Central memory CD8-positive, alpha-beta T cell (primary cell): ENCODE data around the gene COL6A1.

Experiments used
- ATAC-seq: fragments of 150-1000 bp; cut with Tn5 transposase; replicated peaks from 2 replicates; pipeline ENCODE4 v1.10.0; 2022; ENCODE audit warnings: mild to moderate bottlenecking, moderate FRiP score, moderate number of reproducible peaks; ENCODE audit not compliant: poor library complexity, severe bottlenecking; ENCODE audit errors: extremely low read depth
- DNase-seq, 2 donors: peaks; one replicate each; pipeline ENCODE4 v3.0.0; 2021; ENCODE audit warnings: low spot score in 2 of 2
- H3K27ac Mint-ChIP-seq: one replicate; pipeline ENCODE4 v1.8.0; 2022; ENCODE audit warnings: low read depth, mild to moderate bottlenecking, moderate library complexity, mixed read lengths
- H3K27me3 Mint-ChIP-seq: one replicate; pipeline ENCODE4 v1.8.0; 2022; ENCODE audit warnings: mixed read lengths
- H3K36me3 Mint-ChIP-seq: one replicate; pipeline ENCODE4 v1.8.0; 2022; ENCODE audit warnings: mild to moderate bottlenecking, moderate library complexity, mixed read lengths; ENCODE audit not compliant: insufficient read depth
- H3K4me1 Mint-ChIP-seq: one replicate; pipeline ENCODE4 v1.8.0; 2022; ENCODE audit warnings: mixed read lengths
- H3K4me3 Mint-ChIP-seq: one replicate; pipeline ENCODE4 v1.8.0; 2022; ENCODE audit warnings: mild to moderate bottlenecking, moderate library complexity, mixed read lengths
- H3K9me3 Mint-ChIP-seq: one replicate; pipeline ENCODE4 v1.8.0; 2022; ENCODE audit warnings: mixed read lengths

The COL6A1 gene

GRCh38 chr21:45990741-45991605, 9.4 kb downstream of the COL6A1 start:
- H3K27me3 Mint-ChIP-seq: no peaks in the 10 kb centered on the region
- DNase-seq: no peak
- no peaks in the 10 kb centered on the region for H3K36me3 Mint-ChIP-seq
- no peaks in the 10 kb centered on the region for H3K9me3 Mint-ChIP-seq
- no peak overlapping the region for H3K4me3 Mint-ChIP-seq
- H3K27ac Mint-ChIP-seq: no peak overlapping the region
- no peaks in the 10 kb centered on the region for H3K4me1 Mint-ChIP-seq
- no peak for ATAC-seq

- ATAC-seq (no peak), DNase-seq (no peak)
- H3K9me3 Mint-ChIP-seq: no peaks in the 10 kb centered on the region
- H3K27ac Mint-ChIP-seq: no peak overlapping the region
- H3K4me1 Mint-ChIP-seq: no peaks in the 10 kb centered on the region
- H3K36me3 Mint-ChIP-seq: no peaks in the 10 kb centered on the region
- H3K4me3 Mint-ChIP-seq: no peak overlapping the region
- no peaks in the 10 kb centered on the region for H3K27me3 Mint-ChIP-seq
These were observed 10.2 kb downstream of the COL6A1 start for GRCh38 chr21:45991606-45992300.

DNA sequence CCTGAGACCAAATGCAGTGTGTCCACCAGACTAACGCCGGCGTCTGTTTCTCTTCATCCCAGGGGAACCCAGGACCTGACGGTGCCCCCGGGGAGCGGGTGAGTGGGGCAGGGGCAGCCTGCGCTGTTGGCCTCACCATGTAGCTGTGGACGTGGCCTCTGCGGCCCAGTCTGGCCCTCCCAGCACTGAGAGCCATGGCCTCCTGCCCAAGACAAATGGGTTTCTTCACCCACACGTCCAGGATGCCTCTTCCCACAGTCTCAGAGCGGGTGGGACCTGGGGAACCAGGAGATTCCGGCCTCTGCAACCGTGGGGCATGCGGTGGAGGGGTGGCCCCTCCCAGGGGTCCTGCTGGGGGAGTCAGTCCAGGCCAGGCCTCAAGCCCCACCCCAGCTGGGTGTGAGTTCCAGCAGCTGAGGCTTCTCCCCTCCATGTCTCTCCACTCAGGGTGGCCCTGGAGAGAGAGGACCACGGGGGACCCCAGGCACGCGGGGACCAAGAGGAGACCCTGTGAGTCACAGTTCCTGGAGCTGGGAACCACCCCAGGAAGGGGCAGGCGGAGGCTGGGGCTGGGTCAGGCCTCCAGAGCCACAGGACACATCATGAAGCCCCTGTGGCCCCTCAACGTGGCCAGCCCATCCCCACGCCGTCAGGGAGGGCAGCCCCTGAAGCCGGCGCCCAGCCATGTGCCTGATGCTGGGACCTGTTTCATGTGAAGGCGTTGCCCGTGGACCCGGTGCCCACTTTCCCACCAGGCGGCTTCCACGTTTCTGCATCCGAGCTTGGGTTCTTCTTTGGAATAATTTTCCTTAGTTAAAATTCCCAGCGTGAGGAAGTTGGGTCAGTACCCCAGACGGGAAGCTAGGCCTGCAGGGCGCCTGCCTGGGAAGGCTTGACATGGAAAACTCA, 11.0 kb downstream of the COL6A1 start:
- Mint-ChIP-seq H3K9me3 (no peaks in the 10 kb centered on the region), H3K27ac (no peak overlapping the region), H3K4me1 (no peaks in the 10 kb centered on the region), H3K36me3 (no peaks in the 10 kb centered on the region), H3K4me3 (no peak overlapping the region), H3K27me3 (no peaks in the 10 kb centered on the region)
- no peak for DNase-seq
- ATAC-seq: no peak

DNA sequence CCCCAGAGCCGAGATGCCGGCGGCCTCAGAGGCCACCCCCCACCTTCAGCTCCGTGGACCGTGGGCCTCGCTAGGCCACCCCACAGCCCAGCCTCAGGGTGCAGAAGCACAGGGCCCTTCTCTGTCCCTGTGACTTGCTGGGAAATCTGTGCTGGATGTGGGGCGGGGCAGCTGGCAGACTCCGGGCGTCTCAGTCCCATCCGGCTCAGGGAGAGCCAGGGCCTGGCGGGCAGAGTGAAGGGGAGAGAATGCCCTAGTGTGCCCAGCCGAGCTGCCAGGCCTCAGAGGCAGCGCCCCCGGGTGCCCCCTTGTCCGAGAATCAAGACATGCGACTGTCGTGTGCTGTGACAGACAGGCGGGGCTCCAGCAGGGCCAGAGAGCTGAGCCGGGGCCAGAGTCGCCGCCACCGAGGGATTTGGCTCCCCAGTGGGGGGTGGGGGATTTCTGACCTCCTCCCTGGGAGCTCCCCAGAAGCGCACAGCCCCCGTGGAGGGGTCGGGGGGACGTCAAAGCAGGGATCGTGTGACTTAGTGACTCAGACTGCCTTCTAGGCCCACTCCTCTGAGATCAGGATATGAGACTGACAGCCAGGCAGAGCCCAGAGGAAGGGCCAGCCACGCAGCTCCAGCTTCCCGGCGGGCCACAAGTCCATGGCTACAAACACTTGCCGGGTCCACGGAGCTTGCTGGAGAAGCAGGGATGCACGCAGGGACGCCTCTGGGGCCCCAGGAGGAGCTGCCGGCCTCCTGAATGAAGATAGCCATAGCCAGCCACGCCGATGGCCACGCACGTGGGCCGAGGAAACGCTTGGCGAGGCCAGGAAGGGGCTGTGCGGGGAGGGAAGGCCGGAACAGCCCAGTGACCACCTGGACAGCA, 11.9 kb downstream of the COL6A1 start:
- Mint-ChIP-seq H3K27me3 (no peaks in the 10 kb centered on the region), H3K36me3 (no peaks in the 10 kb centered on the region), H3K4me3 (no peak overlapping the region), H3K4me1 (no peaks in the 10 kb centered on the region), H3K27ac (no peak overlapping the region), H3K9me3 (no peaks in the 10 kb centered on the region)
- DNase-seq (no peak), ATAC-seq (no peak)

- no peaks in the 10 kb centered on the region for H3K27me3 Mint-ChIP-seq
- ATAC-seq: no peak
- H3K9me3 Mint-ChIP-seq: no peaks in the 10 kb centered on the region
- H3K27ac Mint-ChIP-seq: no peak overlapping the region
- no peak for DNase-seq
- no peak overlapping the region for H3K4me3 Mint-ChIP-seq
- no peaks in the 10 kb centered on the region for H3K4me1 Mint-ChIP-seq
- no peaks in the 10 kb centered on the region for H3K36me3 Mint-ChIP-seq
These were observed 12.6 kb downstream of the COL6A1 start for GRCh38 chr21:45994086-45994661.

DNA sequence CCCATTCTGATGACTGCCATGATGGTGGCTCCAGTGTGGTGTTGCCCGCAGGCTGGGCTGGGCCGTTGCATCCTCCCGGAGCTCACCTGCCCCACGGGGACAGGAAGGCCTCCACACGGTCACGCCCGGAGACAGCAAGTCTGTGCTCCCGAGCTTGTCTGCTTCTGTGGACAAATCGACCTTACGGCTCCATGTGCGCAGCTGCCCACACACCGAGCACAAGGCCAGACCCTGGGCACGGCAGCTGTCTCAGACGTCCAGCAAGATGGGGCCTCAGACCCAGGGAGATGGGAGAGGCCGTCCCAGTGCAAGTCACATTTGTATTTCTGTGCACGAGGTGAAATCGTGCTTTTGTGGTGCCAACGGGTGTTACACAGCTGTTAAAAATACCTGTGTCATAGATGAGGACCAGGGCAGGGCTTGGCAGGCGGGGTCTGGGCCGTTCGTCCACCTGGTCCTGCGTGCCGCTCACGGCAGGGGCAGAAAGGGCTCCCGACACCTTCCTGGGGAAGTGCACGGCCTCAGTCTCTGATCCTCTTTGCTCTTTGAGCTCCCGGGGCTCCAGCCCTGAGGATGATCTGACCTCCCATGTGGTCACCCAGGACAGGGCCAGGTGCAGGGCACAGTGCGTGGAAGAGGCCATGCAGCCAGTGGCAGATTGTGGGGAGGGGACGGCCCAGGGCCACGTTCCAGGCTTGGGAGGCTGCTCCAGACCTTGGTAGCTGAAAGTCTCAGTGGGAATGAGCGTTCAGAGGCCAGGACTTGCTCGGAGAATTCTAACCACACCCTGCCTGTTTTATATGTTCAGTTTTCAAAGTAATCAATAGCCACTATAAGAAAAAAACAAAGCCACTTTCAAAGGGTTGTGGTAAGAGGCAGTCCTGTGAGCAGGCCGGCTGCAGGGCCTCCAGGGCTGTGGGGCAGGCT, 13.5 kb downstream of the COL6A1 start:
- no peaks in the 10 kb centered on the region for H3K9me3 Mint-ChIP-seq
- no peaks in the 10 kb centered on the region for H3K4me1 Mint-ChIP-seq
- no peak overlapping the region for H3K27ac Mint-ChIP-seq
- no peak for DNase-seq
- H3K27me3 Mint-ChIP-seq: no peaks in the 10 kb centered on the region
- ATAC-seq: no peak
- no peaks in the 10 kb centered on the region for H3K36me3 Mint-ChIP-seq
- H3K4me3 Mint-ChIP-seq: no peak overlapping the region

DNA sequence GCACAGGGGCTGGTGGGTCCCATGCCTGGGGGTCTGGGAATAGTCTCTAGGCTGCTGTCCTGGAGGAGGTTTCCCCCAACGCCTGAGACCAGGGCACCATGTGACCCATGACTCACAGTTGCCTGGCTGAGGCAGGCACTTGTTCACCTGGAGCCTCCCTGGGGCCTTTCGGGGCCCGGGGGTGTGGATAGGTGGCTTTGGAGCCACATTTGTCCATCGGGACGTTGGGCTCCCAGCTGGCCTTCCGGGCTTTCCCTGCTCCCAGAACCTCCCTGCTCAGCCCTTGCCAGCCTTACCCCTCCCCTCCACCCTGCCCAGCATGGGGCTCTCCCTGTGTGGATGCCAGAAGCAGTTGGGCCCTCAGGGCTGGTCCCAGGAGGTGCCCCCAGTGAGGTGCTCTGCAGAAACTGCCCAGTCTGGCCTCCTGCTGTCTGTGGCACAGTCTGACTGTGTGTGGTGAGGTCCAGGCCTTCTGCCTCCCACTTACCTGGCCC, 14.2 kb downstream of the COL6A1 start:
- H3K27me3 Mint-ChIP-seq: no peaks in the 10 kb centered on the region
- no peaks in the 10 kb centered on the region for H3K36me3 Mint-ChIP-seq
- no peak for ATAC-seq
- no peak for DNase-seq
- no peak overlapping the region for H3K4me3 Mint-ChIP-seq
- no peaks in the 10 kb centered on the region for H3K9me3 Mint-ChIP-seq
- no peak overlapping the region for H3K27ac Mint-ChIP-seq
- no peaks in the 10 kb centered on the region for H3K4me1 Mint-ChIP-seq

DNA sequence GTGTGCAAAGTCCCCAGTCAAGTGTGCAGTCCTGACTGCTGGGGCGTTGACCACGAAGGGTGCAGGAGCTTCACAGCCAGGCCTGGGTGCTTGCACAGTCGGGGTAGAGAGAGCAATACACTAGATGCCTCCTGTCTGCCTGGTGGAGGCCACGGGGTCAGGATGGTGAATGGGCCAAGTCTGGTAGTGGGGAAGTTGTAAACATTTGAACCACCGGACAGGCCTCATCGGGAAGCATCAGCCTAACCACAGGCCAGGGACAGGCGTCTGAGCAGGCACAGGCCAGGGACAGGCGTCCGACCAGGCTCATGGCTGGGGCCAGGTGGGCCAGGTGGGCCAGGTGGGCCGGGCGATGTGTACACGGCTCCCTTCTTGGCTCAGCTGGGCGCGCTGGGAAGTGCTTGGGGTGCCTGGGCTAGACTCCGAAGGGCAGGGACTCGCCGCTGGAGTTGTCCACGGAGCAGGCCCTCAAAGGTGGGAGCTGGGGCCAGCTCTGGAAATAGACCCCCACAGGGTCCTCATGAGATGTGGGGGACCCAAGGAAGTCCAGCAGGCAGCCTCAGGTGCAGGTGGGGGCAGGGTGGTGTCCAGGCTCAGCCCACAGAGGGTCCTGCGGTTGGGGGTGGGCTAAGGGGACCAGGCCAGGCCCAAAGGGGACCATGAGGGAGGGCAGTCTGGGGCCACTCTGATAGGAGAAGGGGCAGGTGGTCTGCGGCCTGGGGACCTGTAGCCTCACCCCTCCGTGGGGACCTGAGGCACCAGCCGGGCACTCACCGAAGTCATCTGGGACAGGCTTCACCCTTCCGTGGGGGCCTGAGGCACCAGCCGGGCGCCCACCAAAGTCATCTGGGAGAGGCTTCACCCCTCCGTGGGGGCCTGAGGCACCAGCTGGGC, 15.0 kb downstream of the COL6A1 start:
- no peaks in the 10 kb centered on the region for H3K9me3 Mint-ChIP-seq
- no peak overlapping the region for H3K27ac Mint-ChIP-seq
- no peak for DNase-seq
- no peaks in the 10 kb centered on the region for H3K4me1 Mint-ChIP-seq
- no peaks in the 10 kb centered on the region for H3K27me3 Mint-ChIP-seq
- H3K36me3 Mint-ChIP-seq: no peaks in the 10 kb centered on the region
- no peak overlapping the region for H3K4me3 Mint-ChIP-seq
- ATAC-seq: no peak

- Mint-ChIP-seq H3K36me3 (peaks cover under 1% of the 10 kb centered on the region), H3K27ac (no peak overlapping the region), H3K9me3 (no peaks in the 10 kb centered on the region), H3K4me1 (no peaks in the 10 kb centered on the region), H3K4me3 (no peak overlapping the region), H3K27me3 (no peaks in the 10 kb centered on the region)
- no peak for ATAC-seq
- DNase-seq: no peak
These were observed 15.6 kb downstream of the COL6A1 start for GRCh38 chr21:45997205-45997494.

DNA sequence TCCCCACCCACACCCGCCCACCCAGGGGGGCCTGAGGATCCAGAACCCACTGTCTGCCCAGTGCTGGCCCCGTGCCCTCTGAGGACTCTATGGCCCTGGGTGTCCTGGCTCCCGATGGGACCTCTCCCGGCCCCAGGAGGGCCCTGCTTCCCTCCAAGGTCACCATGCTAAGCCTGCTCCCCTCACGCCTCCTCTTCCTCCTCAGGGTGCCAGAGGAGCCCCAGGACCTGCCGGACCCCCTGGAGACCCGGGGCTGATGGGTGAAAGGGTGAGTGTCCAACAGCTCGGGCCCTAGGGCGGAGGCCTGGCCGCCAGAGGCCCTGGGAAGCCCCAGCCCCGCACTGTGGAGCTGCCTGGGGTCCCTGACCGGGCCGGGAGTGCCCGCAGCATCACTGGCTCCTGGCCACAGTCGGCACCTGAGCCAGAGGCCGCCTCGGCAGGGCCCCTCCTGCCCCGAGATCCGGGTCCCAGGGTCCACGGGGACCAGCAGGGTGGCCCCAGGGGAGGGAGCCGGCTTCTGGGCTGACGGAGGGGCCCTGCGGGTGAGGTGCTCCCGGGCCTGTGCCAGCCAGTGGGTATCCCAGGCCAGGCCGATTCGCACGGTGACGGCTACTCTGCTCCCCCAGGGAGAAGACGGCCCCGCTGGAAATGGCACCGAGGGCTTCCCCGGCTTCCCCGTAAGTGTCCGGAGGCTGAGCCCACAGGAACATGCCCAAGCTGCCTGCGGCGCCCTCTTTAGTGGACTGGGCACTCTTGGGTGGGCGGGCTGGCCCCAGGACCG, 16.1 kb downstream of the COL6A1 start:
- H3K27me3 Mint-ChIP-seq: no peaks in the 10 kb centered on the region
- no peaks in the 10 kb centered on the region for H3K4me1 Mint-ChIP-seq
- H3K27ac Mint-ChIP-seq: no peak overlapping the region
- DNase-seq: no peak
- H3K4me3 Mint-ChIP-seq: no peak overlapping the region
- no peaks in the 10 kb centered on the region for H3K9me3 Mint-ChIP-seq
- ATAC-seq: no peak
- H3K36me3 Mint-ChIP-seq: peaks cover 2% of the 10 kb centered on the region
